NCI-H1436 treated with DMSO at 0.1 percent for 48 hours (cell line): ENCODE data around the gene KCNQ4.

Experiments used
- DNase-seq: peaks from one replicate; lab custom pipeline; 2025; lab: John Stamatoyannopoulos, UW

Gene KCNQ4

DNA sequence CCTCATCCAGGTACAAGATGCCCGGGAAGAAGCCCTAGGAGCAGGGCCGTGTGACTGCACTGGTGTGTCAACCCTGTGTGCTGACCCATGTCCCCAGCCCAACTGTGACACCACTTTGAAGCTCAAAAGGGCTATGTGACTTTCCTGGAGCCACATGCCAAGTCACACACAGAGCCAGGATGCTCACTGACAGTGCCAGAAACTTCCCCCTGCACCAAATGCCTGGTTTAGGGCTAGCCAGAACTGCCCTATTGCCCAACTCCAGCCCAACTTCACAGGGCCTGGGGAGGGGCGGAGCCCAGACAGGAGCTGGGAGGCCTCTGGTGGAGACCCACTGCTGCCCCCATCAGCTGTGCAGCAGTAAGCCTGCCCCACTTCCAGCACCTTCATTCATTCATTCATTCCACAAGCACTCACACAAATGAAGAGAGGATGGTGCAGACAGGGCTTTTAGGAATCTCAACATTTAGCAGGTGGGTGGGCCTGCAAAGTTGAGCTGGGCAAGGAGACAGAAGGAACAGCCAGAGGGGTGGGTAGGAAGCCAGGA, 36.7 kb downstream of the KCNQ4 start:
- no peak for DNase-seq

DNA sequence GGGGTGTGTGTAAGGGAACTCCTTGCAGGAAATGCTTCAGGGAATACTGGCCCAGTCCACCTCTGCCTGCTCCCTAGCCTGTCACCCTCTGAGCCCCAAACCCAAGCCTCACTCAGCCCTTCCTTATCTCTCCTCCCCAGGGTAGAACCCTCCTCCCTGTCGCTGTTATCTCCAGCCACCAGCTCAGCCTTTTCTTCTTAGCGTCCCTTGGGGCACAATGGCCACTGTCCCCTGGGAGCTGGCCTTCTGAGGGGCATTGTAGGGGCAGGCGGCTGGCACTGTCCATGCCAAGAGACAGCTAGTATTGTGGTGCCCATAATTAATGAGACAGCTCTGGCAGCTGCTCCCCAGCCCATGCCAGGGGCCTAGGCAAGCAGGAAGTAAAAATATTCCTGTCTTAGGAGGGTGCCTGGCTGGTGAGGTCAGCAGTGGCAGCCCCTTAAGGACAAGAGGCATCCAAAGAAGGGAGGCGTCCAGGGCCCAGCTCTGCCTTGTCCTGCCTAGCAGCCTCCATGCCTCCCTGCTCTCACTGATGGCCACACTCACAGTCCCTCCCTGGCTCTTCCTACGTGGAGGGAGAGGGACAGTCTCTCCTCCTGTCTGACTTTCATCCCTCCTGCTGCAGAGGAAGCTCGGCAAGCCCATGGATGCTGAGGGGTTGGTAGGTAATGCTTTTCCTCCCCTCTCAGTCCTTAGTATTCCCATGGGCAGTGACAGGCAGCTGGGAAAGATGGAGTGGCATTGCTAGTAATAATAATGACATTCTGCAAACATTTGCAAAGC, 37.5 kb downstream of the KCNQ4 start:
- DNase-seq = no peak

DNA sequence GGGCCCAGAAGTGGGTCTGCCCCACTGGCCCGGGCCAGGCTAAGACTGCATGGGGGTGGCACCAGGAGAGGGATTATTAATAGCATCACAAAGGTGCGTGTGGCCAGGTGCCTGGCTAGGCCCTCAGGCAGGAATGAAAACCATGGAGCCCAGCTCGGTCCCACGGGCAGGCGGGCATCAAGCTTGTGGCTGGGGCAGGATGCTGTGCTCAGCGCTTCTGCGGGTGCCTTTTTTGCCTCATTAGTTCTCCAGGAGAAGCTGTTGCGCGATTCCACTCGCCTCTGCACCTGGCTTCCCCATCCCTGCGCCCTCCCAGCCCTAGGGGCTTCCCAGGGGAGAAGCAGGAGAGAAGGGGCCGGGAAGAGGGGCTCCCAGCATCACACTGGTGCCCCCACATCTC, 39.3 kb downstream of the KCNQ4 start:
- no peak for DNase-seq

DNA sequence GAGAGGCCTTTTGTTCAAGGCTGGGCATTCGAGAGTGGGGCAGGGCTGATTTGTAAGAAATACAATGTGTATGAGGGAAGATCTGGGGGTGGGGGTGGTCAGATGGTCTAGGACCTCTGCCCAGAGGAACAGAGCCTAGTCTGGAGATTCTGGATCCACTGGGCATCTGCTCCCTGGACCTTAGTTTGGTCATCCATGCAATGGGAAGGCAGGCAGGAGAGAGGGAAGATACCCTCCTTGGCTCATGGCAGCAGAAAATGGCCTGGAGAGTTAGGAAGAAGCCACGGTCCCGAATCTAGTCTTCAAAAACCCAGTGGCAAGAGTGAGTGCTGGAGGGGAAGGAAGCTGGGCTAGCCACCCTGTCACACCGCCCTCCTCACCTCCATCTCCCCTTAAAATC, 39.8 kb downstream of the KCNQ4 start:
- DNase-seq = no peak

DNA sequence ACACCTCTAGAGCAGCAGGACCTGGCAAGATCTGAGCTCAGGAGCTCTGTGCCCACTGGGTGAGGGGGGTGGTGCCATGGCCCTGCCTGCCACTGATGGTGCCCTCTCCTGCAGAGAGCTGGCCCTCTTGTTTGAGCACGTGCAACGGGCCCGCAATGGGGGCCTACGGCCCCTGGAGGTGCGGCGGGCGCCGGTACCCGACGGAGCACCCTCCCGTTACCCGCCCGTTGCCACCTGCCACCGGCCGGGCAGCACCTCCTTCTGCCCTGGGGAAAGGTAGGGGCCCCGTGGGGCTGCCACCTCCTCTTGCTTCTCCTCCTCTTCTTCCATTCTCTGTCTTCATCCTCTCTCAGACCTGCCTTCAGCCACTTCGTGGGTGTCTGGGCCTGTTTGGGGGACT, 40.4 kb downstream of the KCNQ4 start:
- DNase-seq = no peak

DNA sequence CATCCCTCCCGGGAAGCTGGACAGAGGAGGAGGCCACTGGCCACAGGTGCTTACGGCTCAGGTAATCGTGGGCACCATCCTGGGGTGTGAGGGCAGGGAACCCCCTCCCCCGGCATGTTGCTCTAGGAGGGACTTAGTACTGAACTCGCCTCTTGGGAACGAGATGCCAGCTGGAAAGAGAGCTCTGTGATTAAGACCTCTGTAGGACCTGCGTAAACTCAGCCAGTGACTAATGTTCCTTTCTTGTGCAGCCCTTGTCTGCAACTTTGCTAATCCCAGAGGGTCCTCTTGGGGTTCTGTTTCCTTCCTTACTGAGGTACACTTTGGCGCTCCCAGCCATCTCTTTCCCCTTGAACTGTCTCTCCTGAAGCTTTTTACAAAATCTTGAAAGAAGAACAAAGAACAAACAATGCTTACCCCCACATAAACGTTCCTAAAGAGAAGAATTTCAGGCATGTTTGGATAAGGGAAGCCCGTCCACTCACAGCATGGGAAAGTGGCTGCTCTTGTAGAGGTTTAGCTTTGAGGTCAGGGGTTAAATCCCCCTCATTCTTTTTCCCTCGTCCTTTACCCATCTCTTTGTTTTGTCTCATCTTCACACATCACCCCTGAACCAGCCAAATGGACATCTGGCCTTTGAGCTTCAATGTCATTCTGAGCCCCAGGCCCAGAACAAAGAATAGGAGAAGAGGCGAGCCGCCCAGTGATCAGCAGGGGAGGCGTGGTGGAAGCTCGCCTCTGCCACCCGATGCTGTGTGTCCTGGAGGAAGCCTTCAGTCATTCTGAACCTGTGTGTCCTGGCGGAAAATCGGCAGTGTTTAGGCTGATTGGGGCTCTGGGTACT, 41.2 kb downstream of the KCNQ4 start:
- no peak for DNase-seq

DNA sequence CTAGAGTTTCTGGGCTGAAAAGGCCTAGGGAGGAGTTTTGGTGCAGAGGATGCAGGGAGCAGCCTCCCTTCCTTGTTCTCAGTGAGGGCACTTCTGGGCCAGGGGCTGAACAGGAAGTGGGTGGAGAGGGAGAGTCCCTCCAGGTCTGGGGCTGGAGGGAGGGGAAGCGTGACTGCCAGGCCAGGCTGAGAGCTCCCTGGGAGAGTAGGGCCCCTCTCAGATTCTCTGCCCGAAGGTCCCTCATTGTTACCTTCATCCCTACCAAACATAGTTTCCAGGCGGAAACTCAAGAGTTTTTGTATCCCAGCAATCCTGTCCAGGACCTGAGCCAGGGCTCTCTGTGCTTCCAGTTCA, 41.8 kb downstream of the KCNQ4 start:
- no peak for DNase-seq

DNA sequence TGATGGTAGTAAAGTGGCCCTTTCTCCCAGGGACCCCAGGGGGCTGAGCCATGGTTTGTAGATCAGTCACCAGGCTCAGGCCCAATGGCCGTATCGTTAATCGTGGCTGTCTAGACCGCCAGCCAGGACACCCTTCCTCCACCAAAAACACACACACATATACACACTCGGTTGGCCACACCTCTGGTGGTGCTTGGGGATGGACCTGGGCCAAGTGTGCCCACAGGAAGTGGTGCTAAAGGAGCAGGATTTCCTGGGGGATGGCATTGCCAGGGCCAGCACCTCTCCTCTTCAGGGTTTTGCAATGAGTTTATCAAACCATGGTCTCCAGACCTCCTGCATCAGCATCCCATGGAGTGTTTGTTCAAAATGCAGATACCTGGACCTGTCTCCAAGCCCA, 42.4 kb downstream of the KCNQ4 start:
- no peak for DNase-seq

DNA sequence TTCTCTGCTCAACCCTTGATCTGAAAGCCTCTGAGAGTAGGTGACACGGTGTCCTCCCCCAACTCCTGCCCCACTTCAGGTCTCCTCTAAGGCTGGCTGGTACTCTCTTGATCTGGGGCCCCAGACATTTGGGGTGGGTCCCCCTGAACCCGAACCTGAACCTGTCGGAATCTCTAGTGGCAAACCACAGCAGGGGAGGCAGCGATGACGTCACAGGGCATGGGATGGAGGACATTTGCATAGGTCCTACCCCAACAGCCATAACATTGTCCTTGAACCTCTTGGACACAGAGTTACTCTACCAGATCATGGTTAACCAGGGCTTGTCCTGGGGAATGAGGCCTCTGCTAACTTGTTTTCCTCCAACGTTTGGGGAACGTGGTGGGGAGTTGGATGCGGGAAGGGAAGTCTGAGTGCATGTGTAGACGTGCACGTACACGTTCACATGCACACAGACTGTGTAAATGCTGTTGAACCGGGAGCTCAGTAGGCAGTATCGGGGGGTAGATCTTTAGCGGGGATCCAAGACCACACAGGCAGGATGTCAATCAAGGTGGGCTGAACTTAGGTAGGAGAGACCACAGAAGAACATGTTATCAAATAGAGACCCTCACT, 46.2 kb downstream of the KCNQ4 start:
- DNase-seq = no peak

DNA sequence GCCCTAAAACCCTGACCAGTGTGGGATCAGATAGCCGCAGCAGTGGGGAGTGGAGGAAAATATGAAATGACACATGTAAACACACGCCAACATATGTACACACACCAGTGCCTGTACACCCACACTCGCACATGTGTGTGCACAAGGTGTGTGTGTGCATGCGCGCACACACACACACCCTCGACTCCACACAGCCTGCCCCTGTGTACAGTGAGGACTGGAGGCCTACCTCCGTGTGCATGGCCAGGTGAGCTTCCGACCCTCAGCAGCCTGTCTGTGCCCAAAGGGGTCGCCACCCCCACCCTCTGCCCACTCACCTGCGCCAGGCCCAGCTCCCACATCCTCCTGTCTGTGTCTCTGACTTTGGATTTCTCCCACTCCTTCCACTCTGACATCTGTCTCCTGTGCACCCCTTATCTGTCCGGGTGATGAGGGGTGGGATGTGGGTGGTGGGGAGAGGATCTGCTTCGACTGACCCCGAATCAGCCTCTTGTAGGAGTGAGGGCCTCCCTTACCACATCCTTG, 46.9 kb downstream of the KCNQ4 start:
- DNase-seq = no peak

DNA sequence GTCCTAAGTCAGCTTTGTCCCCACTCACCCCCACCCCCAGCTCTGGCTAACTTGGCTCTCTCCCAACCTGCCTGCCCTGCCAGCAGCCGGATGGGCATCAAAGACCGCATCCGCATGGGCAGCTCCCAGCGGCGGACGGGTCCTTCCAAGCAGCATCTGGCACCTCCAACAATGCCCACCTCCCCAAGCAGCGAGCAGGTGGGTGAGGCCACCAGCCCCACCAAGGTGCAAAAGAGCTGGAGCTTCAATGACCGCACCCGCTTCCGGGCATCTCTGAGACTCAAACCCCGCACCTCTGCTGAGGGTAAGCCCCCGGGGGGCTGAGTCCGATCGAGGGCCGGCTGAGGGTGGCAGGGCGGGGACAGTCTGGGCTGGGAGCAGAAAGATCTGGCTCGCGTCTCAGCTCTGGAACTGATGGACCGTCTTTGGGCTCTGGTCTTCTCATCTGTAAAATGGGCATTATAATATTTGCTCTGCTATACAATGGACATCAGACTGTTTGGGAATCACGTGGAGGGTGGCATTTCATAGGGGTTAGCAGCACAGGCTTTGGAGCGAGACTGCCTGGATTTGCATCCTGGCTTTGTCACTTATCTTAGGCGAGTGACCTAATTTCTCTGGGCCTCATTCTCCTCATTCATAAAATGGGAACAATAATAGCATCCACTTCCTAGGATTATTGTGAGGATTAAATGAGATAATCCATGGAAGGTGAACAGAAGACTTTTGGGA, 47.6 kb downstream of the KCNQ4 start:
- no peak for DNase-seq

DNA sequence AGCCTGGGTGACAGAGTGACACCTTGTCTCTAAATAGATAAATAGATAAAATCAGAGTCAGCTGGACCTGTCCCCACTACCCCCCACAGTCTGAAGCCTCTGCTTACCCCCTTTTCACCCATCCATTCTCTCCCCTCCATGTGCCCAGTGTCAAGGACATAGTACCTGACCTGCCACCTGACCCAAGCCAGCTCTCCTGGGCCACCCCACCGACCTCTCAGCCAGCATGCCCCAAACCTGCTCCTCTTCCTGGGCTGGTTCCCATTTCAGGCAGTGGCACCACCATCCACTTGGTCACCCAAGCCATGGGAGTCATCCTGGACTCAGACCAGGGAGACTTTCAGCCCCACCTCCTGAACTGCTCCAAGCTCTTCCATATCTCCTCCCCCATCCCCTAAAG, 50.4 kb downstream of the KCNQ4 start:
- DNase-seq = no peak

DNA sequence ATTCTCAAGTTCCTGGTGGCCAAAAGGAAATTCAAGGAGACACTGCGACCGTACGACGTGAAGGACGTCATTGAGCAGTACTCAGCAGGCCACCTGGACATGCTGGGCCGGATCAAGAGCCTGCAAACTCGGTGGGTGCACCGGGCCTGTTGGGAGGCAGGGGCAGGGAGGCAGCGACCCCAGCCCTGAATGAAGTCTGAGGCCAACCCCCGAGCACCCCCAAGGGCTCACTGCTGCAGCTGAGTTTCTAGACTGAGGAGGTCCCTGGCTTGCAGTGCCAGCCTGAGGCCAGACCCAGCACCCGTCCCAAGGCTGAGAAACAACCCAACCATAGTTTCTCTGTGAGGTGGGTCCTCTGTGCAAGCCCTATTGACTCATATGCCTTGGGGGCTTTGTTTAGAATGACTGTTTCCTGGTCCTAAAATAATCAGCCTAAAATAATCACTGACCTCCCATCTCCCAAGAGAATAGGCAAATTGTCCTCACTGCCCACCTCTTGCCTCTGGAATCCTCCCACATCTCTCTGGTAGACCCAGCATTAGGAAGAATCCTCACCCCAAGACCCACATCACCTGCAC, 51.5 kb downstream of the KCNQ4 start:
- DNase-seq = no peak

DNA sequence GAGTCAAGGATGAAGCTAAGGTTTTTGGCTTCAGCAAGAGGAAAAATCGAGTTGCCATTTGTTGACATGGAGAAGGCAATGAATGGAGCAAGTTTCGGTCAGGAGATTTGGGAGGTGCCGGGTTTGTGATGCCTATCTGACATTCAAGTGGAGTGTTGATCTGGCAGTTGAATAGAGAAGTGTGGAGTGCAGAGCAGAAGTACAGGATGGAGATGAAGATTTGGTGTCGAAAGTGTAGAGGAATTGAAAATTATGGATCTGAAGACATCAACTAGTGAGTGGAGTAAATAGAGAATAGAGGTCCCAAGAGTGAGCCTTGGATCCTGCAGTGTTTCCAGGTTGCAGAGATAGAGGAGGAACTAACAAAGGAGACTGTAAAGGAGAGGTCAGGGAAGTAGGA, 52.7 kb downstream of the KCNQ4 start:
- DNase-seq = no peak

DNA sequence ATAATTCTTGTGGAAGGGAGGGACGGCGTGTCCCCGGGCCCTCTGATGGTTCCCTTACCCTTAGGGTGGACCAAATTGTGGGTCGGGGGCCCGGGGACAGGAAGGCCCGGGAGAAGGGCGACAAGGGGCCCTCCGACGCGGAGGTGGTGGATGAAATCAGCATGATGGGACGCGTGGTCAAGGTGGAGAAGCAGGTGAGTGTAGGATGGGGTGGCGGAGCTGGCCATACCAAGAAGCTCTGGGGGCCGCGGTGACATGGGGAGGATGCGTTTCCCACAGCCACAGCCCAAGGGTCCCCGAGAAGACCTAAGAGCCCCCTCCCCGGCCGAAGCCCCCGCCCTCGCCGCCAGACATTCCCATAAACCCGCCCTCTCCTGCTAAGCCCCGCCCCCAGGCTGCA, 54.0 kb downstream of the KCNQ4 start:
- no peak for DNase-seq

DNA sequence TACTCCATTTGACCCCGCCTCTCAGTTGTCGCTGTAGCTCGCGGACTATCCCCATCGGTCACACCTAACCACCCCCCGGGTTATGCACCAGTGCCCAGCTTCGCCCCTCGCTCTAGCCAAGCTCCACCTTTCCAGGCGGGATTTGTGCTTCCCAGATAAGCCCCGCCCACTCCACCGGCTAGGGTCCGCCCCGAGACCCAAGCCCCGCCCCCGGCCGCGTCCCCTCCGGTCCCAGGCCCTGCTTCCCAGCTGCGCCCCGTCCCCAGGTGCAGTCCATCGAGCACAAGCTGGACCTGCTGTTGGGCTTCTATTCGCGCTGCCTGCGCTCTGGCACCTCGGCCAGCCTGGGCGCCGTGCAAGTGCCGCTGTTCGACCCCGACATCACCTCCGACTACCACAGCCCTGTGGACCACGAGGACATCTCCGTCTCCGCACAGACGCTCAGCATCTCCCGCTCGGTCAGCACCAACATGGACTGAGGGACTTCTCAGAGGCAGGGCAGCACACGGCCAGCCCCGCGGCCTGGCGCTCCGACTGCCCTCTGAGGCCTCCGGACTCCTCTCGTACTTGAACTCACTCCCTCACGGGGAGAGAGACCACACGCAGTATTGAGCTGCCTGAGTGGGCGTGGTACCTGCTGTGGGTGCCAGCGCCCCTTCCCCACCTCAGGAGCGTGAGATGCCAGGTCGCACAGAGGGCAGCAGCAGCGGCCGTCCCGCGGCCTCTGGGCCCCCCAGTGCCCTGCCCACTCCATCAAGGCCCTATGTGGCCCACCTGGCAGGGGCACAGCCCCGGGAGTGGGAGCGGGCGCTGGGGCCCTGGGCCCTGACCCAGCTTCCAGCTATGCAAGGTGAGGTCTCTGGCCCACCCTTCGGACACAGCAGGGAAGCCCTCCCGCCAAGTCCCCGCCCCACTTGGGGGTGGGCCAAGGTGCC, 54.7 kb downstream of the KCNQ4 start:
- DNase-seq = no peak

DNA sequence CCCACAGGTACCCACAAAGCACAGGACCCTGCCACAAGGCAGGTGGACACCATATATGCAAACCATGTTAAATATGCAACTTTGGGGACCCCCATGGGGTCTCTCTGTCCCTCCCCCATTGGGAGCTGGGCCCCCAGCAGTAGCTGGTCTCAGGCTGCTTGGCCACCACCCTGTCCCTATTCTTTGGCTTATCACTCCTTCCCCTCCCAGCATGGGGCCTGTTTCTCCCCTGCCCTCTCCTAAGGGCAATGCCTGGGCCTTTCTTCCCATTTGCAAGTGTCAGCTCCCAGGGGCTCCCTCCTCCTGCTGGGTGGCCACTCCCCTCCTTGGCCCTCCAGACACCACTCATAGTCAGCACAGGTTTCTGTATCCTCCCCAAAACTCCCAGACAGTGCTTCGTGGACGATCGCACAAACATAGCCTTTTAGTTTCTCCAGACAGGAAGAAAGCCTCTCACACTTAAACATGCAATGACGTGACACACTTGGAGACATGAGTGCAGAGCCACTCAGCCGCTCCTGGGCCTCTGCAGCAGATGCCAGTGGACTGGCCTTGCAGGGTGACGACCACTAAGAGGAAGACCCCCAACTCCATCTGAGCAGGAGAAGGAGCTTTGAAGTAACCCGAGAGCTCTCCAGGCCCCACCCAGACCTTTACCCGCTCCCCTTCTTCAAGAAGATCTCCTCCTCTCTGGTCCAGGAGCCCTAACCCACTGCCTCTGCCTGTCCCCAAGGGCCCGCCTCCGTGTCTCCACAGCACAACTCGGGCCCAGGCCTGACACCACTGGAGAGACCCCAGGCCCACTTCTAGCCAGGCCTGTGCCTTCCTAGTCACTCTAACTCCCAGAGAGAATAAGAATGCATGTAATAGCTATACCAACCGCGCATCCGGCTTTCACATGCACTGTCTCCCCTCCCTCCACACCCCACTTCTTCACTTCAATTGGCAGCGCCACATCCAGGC, 55.7 kb downstream of the KCNQ4 start:
- no peak for DNase-seq

DNA sequence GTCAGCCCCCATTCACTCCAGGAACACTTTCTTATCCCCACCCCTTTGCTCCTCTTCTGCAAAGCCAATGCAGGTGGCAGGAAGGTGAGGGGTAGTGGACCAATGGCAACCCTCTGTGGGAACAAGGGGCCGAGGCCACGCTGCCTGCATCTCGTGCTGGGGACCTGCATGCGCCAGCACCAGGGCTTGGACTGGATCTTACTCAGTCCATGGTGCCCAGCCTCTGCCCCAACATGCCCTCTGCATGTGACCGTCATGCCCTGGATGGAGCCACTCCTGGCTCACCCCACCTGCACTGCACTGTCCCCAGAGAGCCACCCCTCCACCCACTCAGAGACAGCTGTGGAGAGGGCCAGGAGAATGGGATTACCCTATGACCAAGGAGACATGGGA, 56.4 kb downstream of the KCNQ4 start:
- DNase-seq = no peak
